GM12878 (cell line): ENCODE data around the gene TARS3. TPM values are rescaled to one million over a fixed set of nuclear protein-coding genes. Genes with fewer than 3 reads are reported as not detected.
"Not testable (repeated sequence)": the region's sequence is repeated elsewhere in the genome, so short reads cannot be mapped to it uniquely, and the experiment has no call there.

Experiments
- ATAC-seq: fragments of 200-7000 bp; cut with Tn5 transposase; 3 replicates; pipeline ENCODE4 v1.9.1; 2020; ENCODE audit warnings: mild to moderate bottlenecking, moderate library complexity
- BruUV-seq: library from RNA; stranded (reverse); fragments of 400-500 nt; replicated peaks from 2 replicates; lab custom pipeline; 2021; lab: Mats Ljungman, UMichigan
- CTCF ChIA-PET: fragments of 300-600 bp; sonication (Branson Sonifier 250); formaldehyde crosslinking; extraction: SDS; loops from one replicate; lab custom pipeline; 2021; ENCODE audit warnings: inconsistent platforms; lab: Yijun Ruan, JAX
- POLR2A ChIA-PET: fragments of 350-600 bp; formaldehyde crosslinking; extraction: SDS; loops from one replicate; lab custom pipeline; 2021; ENCODE audit warnings: inconsistent platforms; lab: Charles Lee
- RAD21 ChIA-PET: fragments of 300-600 bp; sonication (Branson Sonifier 250); formaldehyde crosslinking; loops from one replicate; lab custom pipeline; 2023; ENCODE audit warnings: antibody characterized with exemption; ENCODE audit not compliant: unreplicated experiment; lab: Charles Lee
- SMC1A ChIA-PET: fragments of 300-600 bp; sonication (Branson Sonifier 250); formaldehyde crosslinking; loops from one replicate; lab custom pipeline; 2023; ENCODE audit not compliant: unreplicated experiment, uncharacterized antibody; lab: Charles Lee
- DNase-seq: peaks from one replicate; pipeline ENCODE4 v3.0.0-alpha.2; 2011; ENCODE audit warnings: low read depth, low spot score
- FAIRE-seq: peaks from 3 replicates; lab custom pipeline; 2011; peaks lifted over from hg19 to GRCh38; lab: Jason Lieb, UNC
- H2AFZ ChIP-seq: 2 replicates; pipeline ENCODE4 v1.6.0; 2011; ENCODE audit warnings: low read depth, low read length, control low read depth; ENCODE audit not compliant: control insufficient read depth
- H3K27ac ChIP-seq: 2 replicates; pipeline ENCODE4 v1.5.1; 2011; ENCODE audit warnings: control low read depth; ENCODE audit not compliant: control insufficient read depth, insufficient read depth
- H3K27me3 ChIP-seq, 2 experiments: replicated peaks in 1 of 2; 2 replicates each; pipeline versions ENCODE4 v1.6.0 to v1.6.1; 2011; ENCODE audit warnings: low read length in 1 of 2; ENCODE audit not compliant: control insufficient read depth in 2 of 2, insufficient read depth in 2 of 2
- H3K36me3 ChIP-seq, 2 experiments: 2 replicates each; pipeline ENCODE4 v1.5.1; 2011; ENCODE audit warnings: low read length in 1 of 2; ENCODE audit not compliant: control insufficient read depth in 2 of 2, insufficient read depth in 2 of 2
- H3K4me1 ChIP-seq: 2 replicates; pipeline ENCODE4 v1.6.1; 2011; ENCODE audit warnings: mild to moderate bottlenecking, low read length, moderate library complexity, mixed read lengths; ENCODE audit not compliant: control insufficient read depth, insufficient read depth
- H3K4me2 ChIP-seq: 2 replicates; pipeline ENCODE4 v1.6.0; 2011; ENCODE audit warnings: control low read depth; ENCODE audit not compliant: control insufficient read depth, insufficient read depth
- H3K4me3 ChIP-seq: fragments of 200-600 bp; sonication (generic); 2 replicates; pipeline ENCODE4 v1.5.1; 2016
- H3K79me2 ChIP-seq: 2 replicates; pipeline ENCODE4 v1.6.0; 2011; ENCODE audit warnings: low read length; ENCODE audit not compliant: control insufficient read depth, insufficient read depth
- H3K9ac ChIP-seq: 2 replicates; pipeline ENCODE4 v1.8.0; 2011; ENCODE audit warnings: low read length, control low read depth, mixed read lengths; ENCODE audit not compliant: control insufficient read depth, insufficient read depth
- H3K9me3 ChIP-seq: replicated peaks from 3 replicates; pipeline ENCODE4 v1.5.1; 2011; ENCODE audit warnings: mild to moderate bottlenecking, low read length; ENCODE audit not compliant: control insufficient read depth, insufficient read depth
- H4K20me1 ChIP-seq: 2 replicates; pipeline ENCODE4 v1.6.0; 2011; ENCODE audit not compliant: control insufficient read depth, insufficient read depth
- CHD2 ChIP-seq: IDR thresholded peaks from 2 replicates; pipeline ENCODE4 v1.6.1; 2011; ENCODE audit warnings: low read depth, low read length, improper control_type of control experiment, borderline replicate concordance
- FOS ChIP-seq: IDR thresholded peaks from 3 replicates; pipeline ENCODE4 v1.6.1; 2011; ENCODE audit warnings: borderline replicate concordance; ENCODE audit not compliant: insufficient read length; ENCODE audit errors: extremely low read depth
- HCFC1 ChIP-seq: fragments of 150-350 bp; IDR thresholded peaks from 2 replicates; pipeline ENCODE4 v1.6.1; 2014; ENCODE audit warnings: low read length
- WGBS: methylation state at CpG from one replicate; pipeline ENCODE4 v1.1.6; 2016; ENCODE audit warnings: low lambda C conversion rate; ENCODE audit not compliant: insufficient replicate concordance, insufficient coverage; ENCODE audit errors: missing lambda C conversion rate; 5-methylcytosine and 5-hydroxymethylcytosine counted together
- in situ Hi-C: fragments of 300-500 bp; cut with MboI; formaldehyde crosslinking; loops from 9 replicates; pipeline ENCODE4 v1.14.3; 2018; ENCODE audit warnings: mixed read lengths
- intact Hi-C: fragments of 100-400 bp; cut with micrococcal nuclease; formaldehyde crosslinking; loops from one replicate; pipeline ENCODE4 v1.14.2; 2022; ENCODE audit not compliant: unreplicated experiment
- polyA plus RNA-seq, 11 experiments: library from polyadenylated mRNA; depleted of rRNA in 4 of 11; unstranded in 6 of 11; stranded (reverse) in 5 of 11; fragments of >200 nt; fragmentation: Nextera tagmentation in 4 of 11; fragmentation: Illumina TruSeq in 1 of 11; extraction: Ambion mirVana in 4 of 11; extraction: Trizol in 1 of 11; gene quantifications; 1 replicate in 1 of 11; 2 replicates in 10 of 11; pipeline versions ENCODE4 v1.2.1 to v1.2.3, GENCODE V29; 2011 to 2016; ENCODE audit warnings: inconsistent platforms in 2 of 11, missing spikeins in 2 of 11, low read depth in 1 of 11
- total RNA-seq, 4 experiments: library from RNA; depleted of rRNA in 3 of 4; stranded (reverse); fragments of >200 nt in 3 of 4; fragmentation: Illumina TruSeq in 1 of 4; extraction: Trizol in 1 of 4; gene quantifications; 2 replicates each; pipeline versions ENCODE4 v1.2.1 to v1.2.3, GENCODE V29; 2013 to 2021
- TF ChIP-seq, protein P1 (sequence below): IDR thresholded peaks from 2 replicates; pipeline ENCODE4 v1.6.1; 2012; ENCODE audit warnings: low read length, inconsistent platforms
- TF ChIP-seq, protein P2 (sequence below): IDR thresholded peaks from 2 replicates; pipeline ENCODE4 v1.6.1; 2011; ENCODE audit warnings: low read depth, low read length, improper control_type of control experiment, borderline replicate concordance

TARS3 gene
- total and polyA plus RNA-seq, 10 of the 15 experiments (the other 5 are each of a cell fraction or from before 2014, with no cell fraction given) = 1.4 to 7.8 (median 5.3) TPM

GRCh38 chr15:101765772-101766456, 41.6 kb upstream of the TARS3 start:
- ChIA-PET RAD21 (no interaction called here), SMC1A (interaction anchor here (0.6 kb wide), 1 partner anchor 44 kb away, joined by 3 read pairs; no protein-coding TSS in a partner anchor), POLR2A (no interaction called here), CTCF (no interaction called here)
- Histone ChIP-seq H3K9me3 (no peaks in the 10 kb centered on the region), H3K4me1 (no peaks in the 10 kb centered on the region), H3K27me3 (no peaks in the 10 kb centered on the region), H3K9ac (no peak overlapping the region), H2AFZ (no peak overlapping the region), H3K4me3 (no peak overlapping the region), H3K79me2 (no peaks in the 10 kb centered on the region), H3K36me3 (no peaks in the 10 kb centered on the region), H3K4me2 (no peak overlapping the region), H4K20me1 (no peaks in the 10 kb centered on the region), H3K27ac (no peak overlapping the region)
- in situ Hi-C loops = loop anchor here (10.0 kb wide), 1 partner anchor 1971 kb away; no protein-coding TSS in a partner anchor
- DNase-seq = no peak
- intact Hi-C loops = no loop called here
- 80% methylated on average over 13 of the region's 15 CpGs for WGBS
- BruUV-seq = no TSS peak
- no peak for FAIRE-seq
- no peak for TF ChIP-seq FOS
- TF ChIP-seq, protein P1, sequence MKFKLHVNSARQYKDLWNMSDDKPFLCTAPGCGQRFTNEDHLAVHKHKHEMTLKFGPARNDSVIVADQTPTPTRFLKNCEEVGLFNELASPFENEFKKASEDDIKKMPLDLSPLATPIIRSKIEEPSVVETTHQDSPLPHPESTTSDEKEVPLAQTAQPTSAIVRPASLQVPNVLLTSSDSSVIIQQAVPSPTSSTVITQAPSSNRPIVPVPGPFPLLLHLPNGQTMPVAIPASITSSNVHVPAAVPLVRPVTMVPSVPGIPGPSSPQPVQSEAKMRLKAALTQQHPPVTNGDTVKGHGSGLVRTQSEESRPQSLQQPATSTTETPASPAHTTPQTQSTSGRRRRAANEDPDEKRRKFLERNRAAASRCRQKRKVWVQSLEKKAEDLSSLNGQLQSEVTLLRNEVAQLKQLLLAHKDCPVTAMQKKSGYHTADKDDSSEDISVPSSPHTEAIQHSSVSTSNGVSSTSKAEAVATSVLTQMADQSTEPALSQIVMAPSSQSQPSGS = no peak
- no peak for TF ChIP-seq HCFC1
- TF ChIP-seq CHD2 = no peak
- TF ChIP-seq, protein P2, sequence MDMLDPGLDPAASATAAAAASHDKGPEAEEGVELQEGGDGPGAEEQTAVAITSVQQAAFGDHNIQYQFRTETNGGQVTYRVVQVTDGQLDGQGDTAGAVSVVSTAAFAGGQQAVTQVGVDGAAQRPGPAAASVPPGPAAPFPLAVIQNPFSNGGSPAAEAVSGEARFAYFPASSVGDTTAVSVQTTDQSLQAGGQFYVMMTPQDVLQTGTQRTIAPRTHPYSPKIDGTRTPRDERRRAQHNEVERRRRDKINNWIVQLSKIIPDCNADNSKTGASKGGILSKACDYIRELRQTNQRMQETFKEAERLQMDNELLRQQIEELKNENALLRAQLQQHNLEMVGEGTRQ = no peak
- ATAC-seq = no peak

GRCh38 chr15:101765340-101765671, 41.0 kb upstream of the TARS3 start:
- H3K36me3 ChIP-seq, ATAC-seq, H2AFZ ChIP-seq, CTCF ChIA-PET, DNase-seq, POLR2A ChIA-PET, H3K4me2 ChIP-seq, H3K9me3 ChIP-seq, H3K9ac ChIP-seq, H3K4me1 ChIP-seq, BruUV-seq, FAIRE-seq, RAD21 ChIA-PET, SMC1A ChIA-PET, H3K79me2 ChIP-seq, H3K27me3 ChIP-seq, H3K27ac ChIP-seq, H3K4me3 ChIP-seq, H4K20me1 ChIP-seq, intact Hi-C loops: not testable (repeated sequence)
- in situ Hi-C loops = loop anchor here (10.0 kb wide), 1 partner anchor 1971 kb away; no protein-coding TSS in a partner anchor
- 80% methylated on average over 7 of the region's 7 CpGs for WGBS

- H3K27me3 ChIP-seq, H3K4me3 ChIP-seq, H3K9ac ChIP-seq, H3K9me3 ChIP-seq, CTCF ChIA-PET, H2AFZ ChIP-seq, DNase-seq, H4K20me1 ChIP-seq, H3K36me3 ChIP-seq, FAIRE-seq, H3K4me2 ChIP-seq, POLR2A ChIA-PET, H3K79me2 ChIP-seq, BruUV-seq, H3K27ac ChIP-seq, RAD21 ChIA-PET, intact Hi-C loops, ATAC-seq, SMC1A ChIA-PET, H3K4me1 ChIP-seq: not testable (repeated sequence)
- WGBS = 95% methylated on average over 20 of the region's 23 CpGs
- in situ Hi-C loops = loop anchor here (10.0 kb wide), 1 partner anchor 1970 kb away; no protein-coding TSS in a partner anchor
Observed at GRCh38 chr15:101764669-101765339, 40.5 kb upstream of the TARS3 start.
